Measurements from ENCODE around the gene ARID5A. TPM values are rescaled to one million over a fixed set of nuclear protein-coding genes. Genes with fewer than 3 reads are reported as not detected.
"Not testable (repeated sequence)": the region's sequence is repeated elsewhere in the genome, so short reads cannot be mapped to it uniquely, and the experiment has no call there.

ARID5A gene, protein sequence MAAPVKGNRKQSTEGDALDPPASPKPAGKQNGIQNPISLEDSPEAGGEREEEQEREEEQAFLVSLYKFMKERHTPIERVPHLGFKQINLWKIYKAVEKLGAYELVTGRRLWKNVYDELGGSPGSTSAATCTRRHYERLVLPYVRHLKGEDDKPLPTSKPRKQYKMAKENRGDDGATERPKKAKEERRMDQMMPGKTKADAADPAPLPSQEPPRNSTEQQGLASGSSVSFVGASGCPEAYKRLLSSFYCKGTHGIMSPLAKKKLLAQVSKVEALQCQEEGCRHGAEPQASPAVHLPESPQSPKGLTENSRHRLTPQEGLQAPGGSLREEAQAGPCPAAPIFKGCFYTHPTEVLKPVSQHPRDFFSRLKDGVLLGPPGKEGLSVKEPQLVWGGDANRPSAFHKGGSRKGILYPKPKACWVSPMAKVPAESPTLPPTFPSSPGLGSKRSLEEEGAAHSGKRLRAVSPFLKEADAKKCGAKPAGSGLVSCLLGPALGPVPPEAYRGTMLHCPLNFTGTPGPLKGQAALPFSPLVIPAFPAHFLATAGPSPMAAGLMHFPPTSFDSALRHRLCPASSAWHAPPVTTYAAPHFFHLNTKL
- total RNA-seq: 225 and 227 TPM in 2 replicates

- intact Hi-C loops (cut with micrococcal nuclease): loop anchor here (1.0 to 10.0 kb wide), 12 partner anchors 8 to 1126 kb away; partner anchors contain the start of genes ACTR1B, ANKRD36, ANKRD39 and CIAO1
Measured at GRCh38 chr2:96536445-96537065, at the start of gene ARID5A. Gene ARID5A, plus strand, starts transcription at chr2:96536752. Its CDS starts 75 bp downstream, at chr2:96536827.

DNA sequence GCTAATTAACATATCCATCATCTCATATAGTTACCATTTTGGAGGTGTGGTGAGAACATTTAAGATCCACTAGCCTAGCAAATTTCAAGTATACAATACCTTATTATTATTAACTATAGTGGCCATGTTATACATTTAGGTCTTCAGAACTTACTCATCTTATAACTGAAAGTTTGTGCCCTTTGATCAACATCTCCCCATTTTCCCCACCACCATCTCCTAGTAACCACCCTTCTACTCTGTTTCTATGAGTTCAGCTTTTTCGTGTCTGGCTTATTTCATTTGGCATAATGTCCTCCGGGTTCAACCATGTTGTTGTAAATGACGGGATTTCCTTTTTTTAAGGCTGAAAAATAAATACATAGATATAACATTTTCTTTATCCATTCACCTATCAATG lies 47.3 kb upstream of the ARID5A start:
- intact Hi-C loops (cut with micrococcal nuclease): loop anchor here (5.0 kb wide), 2 partner anchors 152 to 473 kb away; partner anchors contain the start of gene NCAPH

DNA sequence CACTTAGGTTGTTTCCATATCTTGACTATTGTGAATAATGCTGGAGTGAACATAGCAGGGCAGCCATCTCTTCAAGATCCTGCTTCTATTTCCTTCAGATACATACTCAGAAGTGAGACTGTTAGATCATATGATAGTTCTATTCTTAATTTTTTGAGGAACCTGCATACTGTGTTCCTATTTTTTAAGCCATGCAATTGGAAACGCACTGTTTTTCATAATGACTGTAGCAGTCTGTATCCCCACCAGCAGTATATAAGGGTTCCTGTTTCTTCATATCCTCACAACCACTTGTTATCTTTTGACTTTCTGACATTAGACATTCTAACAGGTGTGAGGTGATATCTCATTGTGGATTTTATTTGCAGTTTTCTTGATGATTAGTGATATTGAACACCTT lies 46.9 kb upstream of the ARID5A start:
- intact Hi-C loops (cut with micrococcal nuclease): loop anchor here (5.0 kb wide), 2 partner anchors 152 to 473 kb away; partner anchors contain the start of gene NCAPH

DNA sequence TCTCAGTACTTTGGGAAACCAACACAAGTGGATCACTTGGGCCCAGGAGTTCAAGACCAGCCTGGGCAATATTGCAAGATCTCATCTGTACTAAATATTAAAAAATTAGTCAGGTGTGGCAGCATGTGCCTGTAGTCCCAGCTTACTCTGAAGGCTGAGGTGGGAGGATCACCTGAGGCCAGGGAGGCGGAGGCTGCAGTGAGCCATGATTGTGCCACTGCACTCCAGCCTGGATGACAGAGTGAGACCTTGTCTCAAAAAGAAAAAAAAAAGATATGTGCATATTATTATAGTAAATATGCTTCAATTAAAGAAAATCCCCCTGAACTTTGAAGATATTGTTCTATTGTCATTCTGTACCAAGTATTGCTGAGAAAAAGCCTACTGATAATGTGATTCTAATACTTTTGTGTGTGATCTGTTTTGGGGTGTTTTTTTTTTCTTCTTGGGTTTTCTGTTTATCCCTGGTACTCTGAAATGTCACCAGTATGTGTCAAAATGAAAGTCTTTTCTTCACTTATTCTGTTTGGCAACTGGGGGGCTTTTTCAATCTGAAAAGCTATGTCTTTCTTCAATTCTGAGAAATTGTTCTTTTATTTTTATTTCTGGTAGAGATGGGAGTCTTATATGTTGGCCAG lies 44.6 kb upstream of the ARID5A start:
- intact Hi-C loops (cut with micrococcal nuclease): no loop called here

- intact Hi-C loops (cut with micrococcal nuclease): no loop called here
Measured at GRCh38 chr2:96493072-96493471, 43.5 kb upstream of the ARID5A start.

DNA sequence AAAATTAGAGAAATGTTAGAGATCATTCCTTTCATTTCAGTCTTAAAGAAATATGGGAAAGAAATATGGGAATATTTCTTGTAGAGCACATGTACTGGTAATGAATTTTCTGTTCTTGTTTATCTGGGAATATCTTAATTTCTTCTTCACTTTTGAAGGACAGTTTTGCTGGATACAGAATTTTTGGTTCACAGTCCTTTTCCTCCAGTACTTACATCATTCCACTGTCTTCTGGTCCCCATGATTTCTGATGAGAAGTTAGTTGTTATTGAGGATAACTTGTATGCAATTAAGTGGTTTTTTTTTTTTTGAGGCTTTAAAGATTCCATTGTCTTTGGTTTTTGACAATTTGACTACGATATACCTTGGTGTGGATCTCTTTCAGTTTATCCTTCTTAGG lies 42.4 kb upstream of the ARID5A start:
- intact Hi-C loops (cut with micrococcal nuclease): no loop called here

GRCh38 chr2:96495982-96496629 lies 40.4 kb upstream of the ARID5A start:
- intact Hi-C loops (cut with micrococcal nuclease): no loop called here

- intact Hi-C loops (cut with micrococcal nuclease): no loop called here
Measured at GRCh38 chr2:96498021-96498431, 38.5 kb upstream of the ARID5A start.

DNA sequence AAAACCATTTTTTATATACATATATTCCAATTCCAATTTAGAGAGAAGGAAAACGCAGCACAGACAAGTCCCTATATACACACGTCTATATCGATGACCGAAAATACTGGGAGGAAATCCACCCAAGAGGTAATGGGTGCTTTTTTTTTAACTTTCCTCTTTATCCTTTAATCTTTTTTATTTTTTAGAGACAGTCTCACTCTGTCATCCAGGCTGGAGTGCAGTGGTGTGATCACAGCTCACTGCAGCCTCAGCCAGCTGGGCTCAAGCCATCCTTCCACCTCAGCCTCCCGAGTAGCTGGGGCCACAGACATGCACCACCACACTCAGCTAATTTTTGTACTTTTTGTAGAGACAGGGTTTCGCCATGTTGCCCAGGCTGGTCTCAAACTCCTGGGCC lies 37.9 kb upstream of the ARID5A start:
- intact Hi-C loops (cut with micrococcal nuclease): not testable (repeated sequence)

GRCh38 chr2:96499061-96499960 lies 37.2 kb upstream of the ARID5A start:
- intact Hi-C loops (cut with micrococcal nuclease): no loop called here

GRCh38 chr2:96500385-96501066 lies 36.0 kb upstream of the ARID5A start:
- intact Hi-C loops (cut with micrococcal nuclease): loop anchor here (1.0 kb wide), 1 partner anchor 14 kb away; no protein-coding TSS in a partner anchor

GRCh38 chr2:96501471-96501874 lies 35.1 kb upstream of the ARID5A start:
- intact Hi-C loops (cut with micrococcal nuclease): loop anchor here (1.0 kb wide), 1 partner anchor 15 kb away; no protein-coding TSS in a partner anchor

GRCh38 chr2:96501886-96502810 lies 34.4 kb upstream of the ARID5A start:
- intact Hi-C loops (cut with micrococcal nuclease): loop anchor here (1.0 kb wide), 1 partner anchor 16 kb away; no protein-coding TSS in a partner anchor

GRCh38 chr2:96502891-96503636 lies 33.5 kb upstream of the ARID5A start:
- intact Hi-C loops (cut with micrococcal nuclease): no loop called here

DNA sequence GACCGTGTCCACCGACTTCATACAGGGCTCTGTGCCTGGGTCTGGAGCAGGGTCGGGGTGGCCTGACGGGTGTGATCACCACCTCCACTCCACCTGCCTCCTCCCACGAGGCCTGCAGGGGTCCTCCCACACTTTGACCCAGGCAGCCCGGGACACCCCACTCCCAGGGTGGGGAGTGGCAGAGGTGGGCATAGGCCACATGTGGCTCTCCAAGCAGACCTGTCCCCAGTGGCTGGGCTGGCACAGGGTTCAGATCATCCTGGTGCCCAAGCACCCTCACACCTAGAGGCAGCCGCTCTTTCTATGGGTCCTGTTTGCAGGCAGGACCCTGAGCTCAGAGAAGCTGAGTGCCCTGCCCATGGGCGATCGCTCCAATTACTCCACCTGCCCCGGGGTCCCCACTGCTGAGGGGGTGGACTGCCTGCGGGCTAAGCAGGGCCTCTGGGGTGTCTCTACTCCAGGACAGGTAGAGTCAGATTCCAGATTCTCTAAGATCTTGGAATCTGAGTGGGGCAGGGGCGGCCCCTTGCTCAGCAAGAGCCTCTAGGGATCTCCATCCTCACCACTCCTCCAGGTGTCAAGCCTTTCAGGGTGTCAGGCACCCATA lies 32.8 kb upstream of the ARID5A start:
- intact Hi-C loops (cut with micrococcal nuclease): no loop called here

GRCh38 chr2:96505231-96505889 lies 31.2 kb upstream of the ARID5A start, which contains the start of gene NEURL3:
Gene NEURL3, minus strand, starts transcription at chr2:96505357. Its CDS starts 71 bp downstream, at chr2:96505286.
- intact Hi-C loops (cut with micrococcal nuclease): loop anchor here (5.0 kb wide), 1 partner anchor 238 kb away; the partner anchor contains the start of genes CIAO1 and TMEM127
